ENCODE measurements around the gene MIPEP. TPM values are rescaled to one million over a fixed set of nuclear protein-coding genes. Genes with fewer than 3 reads are reported as not detected.

Gene MIPEP
- total RNA-seq, 1 experiment from 2014 or later: 24.7 TPM

GRCh38 chr13:23769401-23769800, 119.8 kb downstream of the MIPEP start:
- Mint-ChIP-seq H3K9me3 (ENCODE audit: unreplicated experiment) (no peaks in the 10 kb centered on the region), H3K36me3 (ENCODE audit: insufficient read depth, unreplicated experiment) (peaks cover 11% of the 10 kb centered on the region), H3K4me1 (ENCODE audit: insufficient read depth, unreplicated experiment) (peaks cover 17% of the 10 kb centered on the region), H3K4me3 (ENCODE audit: unreplicated experiment) (no peak overlapping the region), H3K27ac (ENCODE audit: low read depth, unreplicated experiment) (no peak overlapping the region), H3K27me3 (ENCODE audit: insufficient read depth, unreplicated experiment) (no peaks in the 10 kb centered on the region)
- intact Hi-C loops (cut with micrococcal nuclease): no loop called here
- no peak for DNase-seq (ENCODE audit: unreplicated experiment)
- no peak for TF ChIP-seq CTCF (IDR thresholded peaks at IDR 0.05; ENCODE audit: unreplicated experiment)
- ChIA-PET POLR2A (interaction anchor here (2.2 kb wide), 1 partner anchor 9 kb away, joined by 4 read pairs; no protein-coding TSS in a partner anchor), CTCF (no interaction called here)
- BruUV-seq (replicated peaks): no TSS peak

- no peak for TF ChIP-seq CTCF (IDR thresholded peaks at IDR 0.05; ENCODE audit: unreplicated experiment)
- BruUV-seq (replicated peaks): no TSS peak
- H3K27me3 Mint-ChIP-seq (ENCODE audit: insufficient read depth, unreplicated experiment): no peaks in the 10 kb centered on the region
- ChIA-PET CTCF (interaction anchor here (0.9 to 1.2 kb wide), 2 partner anchors 26 to 299 kb away, joined by 3 read pairs; no protein-coding TSS in a partner anchor), POLR2A (interaction anchor here (2.2 kb wide), 1 partner anchor 10 kb away, joined by 4 read pairs; no protein-coding TSS in a partner anchor)
- peaks cover 11% of the 10 kb centered on the region for H3K36me3 Mint-ChIP-seq (ENCODE audit: insufficient read depth, unreplicated experiment)
- no peak for DNase-seq (ENCODE audit: unreplicated experiment)
- H3K4me3 Mint-ChIP-seq (ENCODE audit: unreplicated experiment): no peak overlapping the region
- intact Hi-C loops (cut with micrococcal nuclease): no loop called here
- peaks cover 16% of the 10 kb centered on the region for H3K4me1 Mint-ChIP-seq (ENCODE audit: insufficient read depth, unreplicated experiment)
- no peak overlapping the region for H3K27ac Mint-ChIP-seq (ENCODE audit: low read depth, unreplicated experiment)
- no peaks in the 10 kb centered on the region for H3K9me3 Mint-ChIP-seq (ENCODE audit: unreplicated experiment)
Measured at GRCh38 chr13:23767838-23768237, 121.4 kb downstream of the MIPEP start.

GRCh38 chr13:23766939-23767338, 122.3 kb downstream of the MIPEP start:
- Mint-ChIP-seq H3K36me3 (ENCODE audit: insufficient read depth, unreplicated experiment) (peaks cover 11% of the 10 kb centered on the region), H3K4me3 (ENCODE audit: unreplicated experiment) (no peak overlapping the region), H3K27ac (ENCODE audit: low read depth, unreplicated experiment) (no peak overlapping the region), H3K4me1 (ENCODE audit: insufficient read depth, unreplicated experiment) (peaks cover 10% of the 10 kb centered on the region), H3K9me3 (ENCODE audit: unreplicated experiment) (no peaks in the 10 kb centered on the region), H3K27me3 (ENCODE audit: insufficient read depth, unreplicated experiment) (no peaks in the 10 kb centered on the region)
- CTCF ChIA-PET: interaction anchor here (0.9 kb wide), 1 partner anchor 25 kb away, joined by 3 read pairs; no protein-coding TSS in a partner anchor
- POLR2A ChIA-PET: interaction anchor here (2.2 kb wide), 1 partner anchor 11 kb away, joined by 4 read pairs; no protein-coding TSS in a partner anchor
- no peak for DNase-seq (ENCODE audit: unreplicated experiment)
- no TSS peak for BruUV-seq (replicated peaks)
- intact Hi-C loops (cut with micrococcal nuclease): no loop called here
- TF ChIP-seq CTCF (IDR thresholded peaks at IDR 0.05; ENCODE audit: unreplicated experiment): no peak

GRCh38 chr13:23766283-23766682, 122.9 kb downstream of the MIPEP start:
- Mint-ChIP-seq H3K27ac (ENCODE audit: low read depth, unreplicated experiment) (no peak overlapping the region), H3K36me3 (ENCODE audit: insufficient read depth, unreplicated experiment) (peaks cover 11% of the 10 kb centered on the region), H3K4me1 (ENCODE audit: insufficient read depth, unreplicated experiment) (peaks cover 4% of the 10 kb centered on the region), H3K27me3 (ENCODE audit: insufficient read depth, unreplicated experiment) (no peaks in the 10 kb centered on the region), H3K9me3 (ENCODE audit: unreplicated experiment) (no peaks in the 10 kb centered on the region), H3K4me3 (ENCODE audit: unreplicated experiment) (no peak overlapping the region)
- CTCF ChIA-PET: interaction anchor here (0.6 kb wide), 1 partner anchor 201 kb away, joined by 4 read pairs; no protein-coding TSS in a partner anchor
- DNase-seq (ENCODE audit: unreplicated experiment): no peak
- no TSS peak for BruUV-seq (replicated peaks)
- intact Hi-C loops (cut with micrococcal nuclease): no loop called here
- no peak for TF ChIP-seq CTCF (IDR thresholded peaks at IDR 0.05; ENCODE audit: unreplicated experiment)
- POLR2A ChIA-PET: no interaction called here
